K562 (cell line): ENCODE results near the gene SCFD2. TPM values are rescaled to one million over a fixed set of nuclear protein-coding genes. Genes with fewer than 3 reads are reported as not detected.

Experiments
- ATAC-seq: fragments of 200-7000 bp; cut with Tn5 transposase; 3 replicates; pipeline ENCODE4 v1.9.1; 2020; ENCODE audit warnings: moderate library complexity
- BruUV-seq: library from RNA; stranded (reverse); fragments of 400-500 nt; replicated peaks from 2 replicates; lab custom pipeline; 2021; lab: Mats Ljungman, UMichigan
- CTCF ChIA-PET: fragments of 300-600 bp; formaldehyde crosslinking; extraction: SDS; loops from one replicate; lab custom pipeline; 2021; ENCODE audit warnings: low intra/inter-chr PET ratio; lab: Yijun Ruan, JAX
- POLR2A ChIA-PET: fragments of 300-600, 350-650 bp; sonication (Branson Sonifier 250); formaldehyde crosslinking; extraction: SDS; loops from one replicate; lab custom pipeline; 2021; ENCODE audit warnings: antibody characterized with exemption, inconsistent platforms; lab: Yijun Ruan, JAX
- DNase-seq, 4 experiments: peaks; one replicate each; pipeline versions ENCODE4 v3.0.0 to v3.0.0-alpha.2; 2011 to 2018; ENCODE audit warnings: low spot score in 3 of 4, mixed read lengths in 3 of 4; ENCODE audit errors: extremely low read depth in 1 of 4
- FAIRE-seq: peaks from 2 replicates; lab custom pipeline; 2011; peaks lifted over from hg19 to GRCh38; lab: Jason Lieb, UNC
- H2AFZ ChIP-seq: 2 replicates; pipeline ENCODE4 v1.6.0; 2011; ENCODE audit warnings: low read depth, low read length, control low read depth, inconsistent platforms
- H3K27ac ChIP-seq: fragments of 200-600 bp; 3 replicates; pipeline ENCODE4 v1.8.0; 2011; ENCODE audit warnings: low read depth, mild to moderate bottlenecking, control low read depth, inconsistent platforms, low read length, moderate library complexity, mixed read lengths; ENCODE audit errors: extremely low read depth
- H3K27me3 ChIP-seq, 2 experiments: fragments of 300-600 bp in 1 of 2; 2 replicates in 1 of 2; 3 replicates in 1 of 2; pipeline versions ENCODE4 v1.6.0 to v1.8.0; 2011; ENCODE audit warnings: inconsistent platforms in 2 of 2, low read length in 2 of 2, mild to moderate bottlenecking in 1 of 2, mixed read lengths in 1 of 2, moderate library complexity in 1 of 2; ENCODE audit not compliant: control insufficient read depth in 2 of 2, insufficient read depth in 2 of 2
- H3K36me3 ChIP-seq: fragments of 300-600 bp; 3 replicates; pipeline ENCODE4 v1.8.0; 2011; ENCODE audit warnings: mild to moderate bottlenecking, low read length, inconsistent platforms; ENCODE audit not compliant: control insufficient read depth, insufficient read depth
- H3K4me1 ChIP-seq, 2 experiments: fragments of 200-600 bp in 1 of 2; replicated peaks in 1 of 2; 2 replicates in 1 of 2; 3 replicates in 1 of 2; pipeline versions ENCODE4 v1.5.1 to v1.8.0; 2011; ENCODE audit warnings: inconsistent platforms in 2 of 2, low read length in 2 of 2, mild to moderate bottlenecking in 1 of 2, mixed read lengths in 1 of 2, moderate library complexity in 1 of 2; ENCODE audit not compliant: control insufficient read depth in 2 of 2, insufficient read depth in 2 of 2
- H3K4me2 ChIP-seq: 2 replicates; pipeline ENCODE4 v1.6.1; 2011; ENCODE audit warnings: low read length, control low read depth, inconsistent platforms, mixed read lengths; ENCODE audit not compliant: insufficient read depth
- H3K4me3 ChIP-seq: fragments of 200-600 bp; sonication (generic), shearing (Covaris generic); 2 replicates; pipeline ENCODE4 v1.5.1; 2016; ENCODE audit warnings: control low read depth, inconsistent platforms
- H3K79me2 ChIP-seq: fragments of 200-600 bp; 3 replicates; pipeline ENCODE4 v1.8.0; 2011; ENCODE audit warnings: low read length, inconsistent platforms; ENCODE audit not compliant: control insufficient read depth, insufficient read depth
- H3K9ac ChIP-seq, 2 experiments: 2 replicates each; pipeline versions ENCODE4 v1.6.0 to v1.6.1; 2011; ENCODE audit warnings: low read depth in 2 of 2, low read length in 2 of 2, control low read depth in 1 of 2, inconsistent platforms in 1 of 2, mild to moderate bottlenecking in 1 of 2, mixed read lengths in 1 of 2; ENCODE audit not compliant: insufficient read depth in 1 of 2
- H3K9me1 ChIP-seq: one replicate; pipeline ENCODE4 v1.6.0; 2011; ENCODE audit warnings: inconsistent platforms, mild to moderate bottlenecking, low read length, moderate library complexity; ENCODE audit not compliant: control insufficient read depth, insufficient read depth
- H3K9me3 ChIP-seq: replicated peaks from 2 replicates; pipeline ENCODE4 v1.5.1; 2011; ENCODE audit warnings: low read depth, low read length, inconsistent platforms; ENCODE audit not compliant: control insufficient read depth, insufficient read depth
- H4K20me1 ChIP-seq: replicated peaks from 2 replicates; pipeline ENCODE4 v1.6.1; 2011; ENCODE audit warnings: low read length, inconsistent platforms, mixed read lengths; ENCODE audit not compliant: control insufficient read depth, insufficient read depth
- FOXM1 ChIP-seq, 2 experiments: fragments of 450-650 bp in 1 of 2; sonication (generic) in 1 of 2; formaldehyde crosslinking in 1 of 2; IDR thresholded peaks; 2 replicates each; pipeline versions ENCODE4 v1.6.1 to v1.9.0; 2017 to 2022; ENCODE audit warnings: low read depth in 2 of 2, mild to moderate bottlenecking in 2 of 2, missing genetic modification reagents in 1 of 2, moderate library complexity in 1 of 2
- GATA2 ChIP-seq: sonication (generic); formaldehyde crosslinking; IDR thresholded peaks from 2 replicates; pipeline ENCODE4 v1.4.0; 2020; ENCODE audit warnings: mild to moderate bottlenecking, missing genetic modification reagents
- MBD2 ChIP-seq: sonication (generic); IDR thresholded peaks from 2 replicates; pipeline ENCODE4 v1.6.1; 2016; ENCODE audit warnings: low read depth, borderline replicate concordance
- ZNF239 ChIP-seq: fragments of 250-450 bp; sonication (Bioruptor Pico); IDR thresholded peaks from 2 replicates; pipeline ENCODE4 v1.4.0; 2020; ENCODE audit warnings: mild to moderate bottlenecking
- ZNF561 ChIP-seq: fragments of 450-650 bp; formaldehyde crosslinking; conservative IDR thresholded peaks from 2 replicates; pipeline ENCODE4 v1.4.0; 2020; ENCODE audit warnings: mild to moderate bottlenecking, moderate library complexity
- ZNF589 ChIP-seq: fragments of 200-800 bp; sonication (Bioruptor generic); IDR thresholded peaks from 2 replicates; pipeline ENCODE4 v1.6.1; 2016; ENCODE audit warnings: low read depth, missing genetic modification characterization, missing compliant biosample characterization
- WGBS: fragments of 100-300 bp; shearing (Covaris generic); methylation state at CpG from one replicate; pipeline ENCODE4 v1.1.6; 2016; ENCODE audit warnings: low coverage, mixed read lengths; ENCODE audit not compliant: insufficient coverage; ENCODE audit errors: missing lambda C conversion rate; 5-methylcytosine and 5-hydroxymethylcytosine counted together
- in situ Hi-C: fragments of 300-500 bp; cut with MboI; formaldehyde crosslinking; loops from 4 replicates; pipeline ENCODE4 v1.15.0; 2018; ENCODE audit warnings: inconsistent platforms, mixed read lengths
- intact Hi-C: fragments of 100-400 bp; cut with micrococcal nuclease; formaldehyde crosslinking; loops from 2 replicates; pipeline ENCODE4 v1.14.2; 2022
- polyA plus RNA-seq, 8 experiments: library from polyadenylated mRNA; depleted of rRNA in 4 of 8; stranded (reverse) in 5 of 8; unstranded in 3 of 8; fragments of >200 nt; fragmentation: Nextera tagmentation in 2 of 8; fragmentation: Illumina TruSeq in 1 of 8; extraction: Ambion mirVana in 2 of 8; extraction: Trizol in 1 of 8; gene quantifications; 2 replicates each; pipeline versions ENCODE4 v1.2.1 to v1.2.3, GENCODE V29; 2011 to 2014; ENCODE audit warnings: inconsistent platforms in 1 of 8, missing spikeins in 1 of 8
- total RNA-seq, 7 experiments: library from RNA; depleted of rRNA in 6 of 7; stranded (reverse); fragments of >200 nt in 6 of 7; fragmentation: Illumina TruSeq in 2 of 7; extraction: Trizol in 2 of 7; gene quantifications; 2 replicates each; pipeline versions ENCODE4 v1.2.1 to v1.2.3, GENCODE V29; 2011 to 2021; ENCODE audit warnings: low replicate concordance in 1 of 7

The SCFD2 gene
- total and polyA plus RNA-seq, 9 of the 15 experiments (the other 6 are each of a cell fraction or from before 2014, with no cell fraction given), result 5.7 to 30.3 (median 22.8) TPM

GRCh38 chr4:52951016-52951415 is 414.8 kb downstream of the SCFD2 start:
- Histone ChIP-seq H3K36me3 (no peaks in the 10 kb centered on the region), H3K9me1 (no peaks in the 10 kb centered on the region), H3K4me2 (no peak overlapping the region), H3K9ac (no peak overlapping the region), H3K4me1 (no peaks in the 10 kb centered on the region), H3K4me3 (no peak overlapping the region), H4K20me1 (no peaks in the 10 kb centered on the region), H2AFZ (no peak overlapping the region), H3K79me2 (no peaks in the 10 kb centered on the region), H3K27ac (no peak overlapping the region), H3K9me3 (no peaks in the 10 kb centered on the region), H3K27me3 (no peaks in the 10 kb centered on the region)
- TF ChIP-seq ZNF589 (CRISPR knock-in tag), result no peak
- TF ChIP-seq FOXM1 (IDR thresholded peaks at IDR 0.05; ENCODE audit: low read depth), result no peak
- TF ChIP-seq FOXM1 (CRISPR knock-in tag; IDR thresholded peaks at IDR 0.05; ENCODE audit: low read depth), result no peak
- TF ChIP-seq MBD2, result no peak
- no peak for TF ChIP-seq ZNF561 (CRISPR knock-in tag)
- TF ChIP-seq GATA2 (CRISPR knock-in tag), result no peak
- intact Hi-C loops, result no loop called here
- ChIA-PET POLR2A (interaction anchor here (0.6 kb wide), 1 partner anchor 35 kb away, joined by 3 read pairs; no protein-coding TSS in a partner anchor), CTCF (no interaction called here)
- WGBS, result 61% methylated on average over 3 of the region's 3 CpGs
- FAIRE-seq (no peak), ATAC-seq (no peak), DNase-seq (no peak)
- in situ Hi-C loops, result no loop called here
- no TSS peak for BruUV-seq

GRCh38 chr4:52950226-52950625 is 415.6 kb downstream of the SCFD2 start:
- ChIA-PET CTCF (no interaction called here), POLR2A (no interaction called here)
- ATAC-seq (no peak), FAIRE-seq (no peak), DNase-seq (no peak)
- H3K4me2 ChIP-seq, result no peak overlapping the region
- H3K36me3 ChIP-seq, result no peaks in the 10 kb centered on the region
- H3K27me3 ChIP-seq, result no peaks in the 10 kb centered on the region
- in situ Hi-C loops, result no loop called here
- no peak overlapping the region for H2AFZ ChIP-seq
- WGBS, result 40% methylated on average over 3 of the region's 3 CpGs
- no peak overlapping the region for H3K9ac ChIP-seq
- no peaks in the 10 kb centered on the region for H4K20me1 ChIP-seq
- H3K4me3 ChIP-seq, result no peak overlapping the region
- no peaks in the 10 kb centered on the region for H3K4me1 ChIP-seq
- H3K9me1 ChIP-seq, result no peaks in the 10 kb centered on the region
- no TSS peak for BruUV-seq
- no peaks in the 10 kb centered on the region for H3K9me3 ChIP-seq
- no peak overlapping the region for H3K27ac ChIP-seq
- intact Hi-C loops, result no loop called here
- no peak for TF ChIP-seq ZNF239 (CRISPR knock-in tag)
- no peaks in the 10 kb centered on the region for H3K79me2 ChIP-seq
